PC-3 (cell line): ENCODE data around the gene ARSB. TPM values are rescaled to one million over a fixed set of nuclear protein-coding genes. Genes with fewer than 3 reads are reported as not detected.
"Not testable (repeated sequence)": the region's sequence is repeated elsewhere in the genome, so short reads cannot be mapped to it uniquely, and the experiment has no call there.

Experiments used
- ATAC-seq: fragments of 200-7000 bp; cut with Tn5 transposase; 2 replicates; pipeline ENCODE4 v1.9.1; 2020; ENCODE audit warnings: mild to moderate bottlenecking, moderate library complexity
- BruUV-seq: library from RNA; stranded (reverse); fragments of 400-500 nt; replicated peaks from 2 replicates; lab custom pipeline; 2021; lab: Mats Ljungman, UMichigan
- CTCF ChIA-PET: fragments of 300-600 bp; sonication (Branson Sonifier 250); formaldehyde crosslinking; loops from one replicate; lab custom pipeline; 2022; ENCODE audit warnings: antibody characterized with exemption; lab: Charles Lee
- POLR2A ChIA-PET: fragments of 300-600 bp; sonication (Branson Sonifier 250); formaldehyde crosslinking; loops from one replicate; lab custom pipeline; 2022; ENCODE audit warnings: antibody characterized with exemption; ENCODE audit not compliant: unreplicated experiment; lab: Charles Lee
- DNase-seq: peaks from one replicate; pipeline ENCODE4 v3.0.0-alpha.2; 2015
- H2AFZ ChIP-seq: fragments of 300-600 bp; sonication (generic); 2 replicates; pipeline ENCODE4 v1.6.0; 2016; ENCODE audit warnings: antibody characterized with exemption, low read length
- H3F3A ChIP-seq: fragments of 300-600 bp; sonication (generic); one replicate; pipeline ENCODE4 v1.6.0; 2017; ENCODE audit warnings: antibody characterized with exemption, low read length, control low read depth, mild to moderate bottlenecking; ENCODE audit not compliant: unreplicated experiment
- H3K27ac ChIP-seq: fragments of 300-600 bp; sonication (generic); 2 replicates; pipeline ENCODE4 v1.5.1; 2016; ENCODE audit warnings: mild to moderate bottlenecking, low read length
- H3K27me3 ChIP-seq: fragments of 300-600 bp; sonication (generic); 2 replicates; pipeline ENCODE4 v1.6.1; 2016; ENCODE audit warnings: low read length, mixed read lengths
- H3K36me3 ChIP-seq: fragments of 300-600 bp; sonication (generic); 2 replicates; pipeline ENCODE4 v1.6.1; 2016; ENCODE audit warnings: low read depth, mixed run types, low read length, mixed read lengths
- H3K4me1 ChIP-seq: fragments of 300-600 bp; sonication (generic); 2 replicates; pipeline ENCODE4 v1.5.1; 2016; ENCODE audit warnings: low read length; ENCODE audit not compliant: insufficient read depth
- H3K4me2 ChIP-seq: fragments of 300-600 bp; sonication (generic); 2 replicates; pipeline ENCODE4 v1.6.0; 2016; ENCODE audit warnings: low read length
- H3K4me3 ChIP-seq: fragments of 300-600 bp; sonication (generic); 2 replicates; pipeline ENCODE4 v1.5.1; 2016; ENCODE audit warnings: mild to moderate bottlenecking, low read length, mixed read lengths
- H3K79me2 ChIP-seq: fragments of 300-600 bp; sonication (generic); 2 replicates; pipeline ENCODE4 v1.6.1; 2017; ENCODE audit warnings: low read length, mixed read lengths
- H3K9ac ChIP-seq: fragments of 300-600 bp; sonication (generic); 2 replicates; pipeline ENCODE4 v1.6.0; 2016; ENCODE audit warnings: mild to moderate bottlenecking, low read length
- H3K9me2 ChIP-seq: fragments of 300-600 bp; sonication (generic); replicated peaks from 2 replicates; pipeline ENCODE4 v1.6.1; 2016; ENCODE audit warnings: mixed run types, low read length, mixed read lengths
- H3K9me3 ChIP-seq: fragments of 300-600 bp; sonication (generic); 2 replicates; pipeline ENCODE4 v1.6.1; 2016; ENCODE audit warnings: low read length, mixed read lengths
- H4K20me1 ChIP-seq: fragments of 300-600 bp; sonication (generic); 2 replicates; pipeline ENCODE4 v1.6.1; 2016; ENCODE audit warnings: low read length, mixed read lengths
- CTCF ChIP-seq: fragments of 300-600 bp; sonication (generic); conservative IDR thresholded peaks from 2 replicates; pipeline ENCODE4 v1.5.1; 2017; ENCODE audit warnings: antibody characterized with exemption, low read depth, mild to moderate bottlenecking, low read length
- EZH2 ChIP-seq: fragments of 300-600 bp; sonication (generic); IDR thresholded peaks from one replicate; pipeline ENCODE4 v1.6.1; 2017; ENCODE audit warnings: antibody characterized with exemption, mild to moderate bottlenecking, low read length; ENCODE audit not compliant: unreplicated experiment
- EZH2phosphoT487 ChIP-seq: fragments of 300-600 bp; sonication (generic); IDR thresholded peaks from 2 replicates; pipeline ENCODE4 v1.6.1; 2018; ENCODE audit warnings: mild to moderate bottlenecking, antibody characterized with exemption, low read length, borderline replicate concordance
- intact Hi-C: fragments of 100-400 bp; cut with micrococcal nuclease; formaldehyde crosslinking; loops from 2 replicates; pipeline ENCODE4 v1.9.0; 2023
- total RNA-seq: library from RNA; depleted of rRNA; stranded (reverse); fragments of >200 nt; gene quantifications from 2 replicates; pipeline ENCODE4 v1.2.3, GENCODE V29; 2014

ARSB gene
- total RNA-seq, 1 experiment from 2014 or later = 8.1 TPM

- Histone ChIP-seq H3K27ac (no peak overlapping the region), H3K4me1 (no peaks in the 10 kb centered on the region), H3K4me3 (no peak overlapping the region), H3K9me2 (no peaks in the 10 kb centered on the region), H3K27me3 (no peaks in the 10 kb centered on the region), H3K79me2 (no peaks in the 10 kb centered on the region), H2AFZ (no peak overlapping the region), H3K9me3 (no peaks in the 10 kb centered on the region), H4K20me1 (no peaks in the 10 kb centered on the region), H3K36me3 (no peaks in the 10 kb centered on the region), H3K9ac (no peak overlapping the region), H3K4me2 (no peak overlapping the region), H3F3A (no peaks in the 10 kb centered on the region)
- CTCF ChIA-PET = no interaction called here
- TF ChIP-seq EZH2phosphoT487 = no peak
- TF ChIP-seq CTCF = no peak
- no TSS peak for BruUV-seq
- no peak for ATAC-seq
- POLR2A ChIA-PET = no interaction called here
- no peak for DNase-seq
- intact Hi-C loops = no loop called here
Measured at GRCh38 chr5:78912085-78912771, 72.9 kb downstream of the ARSB start.

GRCh38 chr5:78909224-78909983, 75.7 kb downstream of the ARSB start:
- H3K4me1 ChIP-seq, H3K27me3 ChIP-seq, H3F3A ChIP-seq, H3K9me2 ChIP-seq, H3K9me3 ChIP-seq, intact Hi-C loops, POLR2A ChIA-PET, H3K79me2 ChIP-seq, H2AFZ ChIP-seq, ATAC-seq, H4K20me1 ChIP-seq, BruUV-seq, H3K36me3 ChIP-seq, H3K9ac ChIP-seq, H3K4me3 ChIP-seq, H3K4me2 ChIP-seq, CTCF ChIA-PET, DNase-seq, H3K27ac ChIP-seq: not testable (repeated sequence)

- Histone ChIP-seq H3K9ac (no peak overlapping the region), H3K27ac (no peak overlapping the region), H3K4me2 (no peak overlapping the region), H3K27me3 (no peaks in the 10 kb centered on the region), H3K4me3 (no peak overlapping the region), H3K4me1 (no peaks in the 10 kb centered on the region), H2AFZ (no peak overlapping the region), H3F3A (no peaks in the 10 kb centered on the region), H3K79me2 (no peaks in the 10 kb centered on the region), H3K9me3 (no peaks in the 10 kb centered on the region), H3K9me2 (no peaks in the 10 kb centered on the region), H4K20me1 (no peaks in the 10 kb centered on the region), H3K36me3 (no peaks in the 10 kb centered on the region)
- BruUV-seq = no TSS peak
- DNase-seq = no peak
- ChIA-PET CTCF (no interaction called here), POLR2A (no interaction called here)
- no peak for ATAC-seq
- TF ChIP-seq CTCF (no peak), EZH2phosphoT487 (no peak), EZH2 (no peak)
- intact Hi-C loops = no loop called here
Measured at GRCh38 chr5:78908173-78909061, 76.7 kb downstream of the ARSB start.
